Measurements from ENCODE around the gene ARVCF. TPM values are rescaled to one million over a fixed set of nuclear protein-coding genes. Genes with fewer than 3 reads are reported as not detected.

The ARVCF gene
- total and polyA plus RNA-seq, 2 of the 8 experiments (the other 6 are each of a cell fraction or from before 2014, with no cell fraction given), result 31.0 to 43.2 TPM

GRCh38 chr22:20063271-20064139, 46.9 kb upstream of the ARVCF start:
- Histone ChIP-seq H3K4me1 (replicated peaks in 1 of 4; ENCODE audit: control insufficient read depth in 3 of 4, insufficient read depth in 4 of 4, low read length in 3 of 4) (no peaks in the 10 kb centered on the region), H3K23me2 (ENCODE audit: low read depth, low read length) (0 out of 2 replicates have a peak, but pooled peaks cover 2% of the 10 kb centered on the region), H2BK5ac (ENCODE audit: low read depth, low read length) (no peak overlapping the region), H2AFZ (ENCODE audit: low read length) (no peak overlapping the region), H3K9me3 (ENCODE audit: insufficient read depth in 2 of 2, low read depth in 1 of 2, low read length in 1 of 2) (no peaks in the 10 kb centered on the region), H3K9ac (replicated peaks in 1 of 4; ENCODE audit: extremely low read depth in 1 of 4, low read depth in 3 of 4, low read length in 3 of 4) (no peak overlapping the region), H3K79me2 (ENCODE audit: control insufficient read depth in 1 of 2, insufficient read depth in 2 of 2, low read length in 2 of 2) (no peaks in the 10 kb centered on the region), H2BK15ac (ENCODE audit: low read length) (no peak overlapping the region), H3K4me2 (ENCODE audit: insufficient read depth in 1 of 2, low read depth in 2 of 2, low read length in 2 of 2) (no peak overlapping the region), H4K91ac (replicated peaks; ENCODE audit: insufficient read length, low read length) (no peak overlapping the region), H3K18ac (ENCODE audit: extremely low read depth, low read length) (no peak overlapping the region), H3K4me3 (ENCODE audit: extremely low read depth in 1 of 4, insufficient read depth in 2 of 4, low read depth in 3 of 4, low read length in 4 of 4) (no peak overlapping the region), H3K14ac (ENCODE audit: insufficient read length) (no peak overlapping the region), H3K4ac (replicated peaks; ENCODE audit: insufficient read length, low read depth, low read length) (no peak overlapping the region), H4K20me1 (replicated peaks in 1 of 2; ENCODE audit: control insufficient read depth in 1 of 2, insufficient read depth in 2 of 2, low read length in 2 of 2) (peaks cover 0 to 6% of the 10 kb centered on the region in 2 experiments), H2BK120ac (replicated peaks; ENCODE audit: low read depth, low read length) (no peak overlapping the region), H3K27me3 (replicated peaks in 1 of 4; ENCODE audit: control insufficient read depth in 3 of 4, extremely low read depth in 1 of 4, insufficient read depth in 3 of 4, low read length in 3 of 4) (no peaks in the 10 kb centered on the region; a peak in 1 of 7 replicates), H4K8ac (ENCODE audit: extremely low read depth, insufficient read depth, low read length) (no peak overlapping the region), H2AK5ac (ENCODE audit: low read depth, low read length) (no peak overlapping the region), H4K5ac (ENCODE audit: insufficient read length, low read depth, low read length) (no peak overlapping the region), H2BK12ac (ENCODE audit: low read depth, low read length) (no peak overlapping the region), H3K23ac (ENCODE audit: insufficient read length) (no peak overlapping the region), H3K56ac (replicated peaks; ENCODE audit: insufficient read length, low read depth, low read length) (no peak overlapping the region), H3K36me3 (ENCODE audit: control insufficient read depth in 2 of 4, insufficient read depth in 4 of 4, low read length in 3 of 4) (no peaks in the 10 kb centered on the region), H2BK20ac (ENCODE audit: low read length) (no peak overlapping the region), H3K79me1 (ENCODE audit: low read depth, low read length) (no peaks in the 10 kb centered on the region), H3K27ac (ENCODE audit: low read depth, low read length) (no peak overlapping the region)
- DNase-seq (ENCODE audit: low read depth in 1 of 2, low spot score in 2 of 2) (no peak), FAIRE-seq (no peak)
- POLR2A ChIA-PET (ENCODE audit: partially characterized antibody), result interaction anchor here (1.4 kb wide), 1 partner anchor 16 kb away, joined by 3 read pairs; the partner anchor contains the start of gene DGCR8
- 93% methylated on average over 24 of the region's 27 CpGs; no CpG with 5 or more reads in 1 of the 2 experiments for WGBS, 2 experiments (ENCODE audit: extremely low coverage in 1 of 2, insufficient coverage in 1 of 2, insufficient read length in 1 of 2, insufficient replicate concordance in 2 of 2, low coverage in 1 of 2, low lambda C conversion rate in 2 of 2, missing lambda C conversion rate in 1 of 2)
- CTCF ChIA-PET (ENCODE audit: partially characterized antibody), result interaction anchor here (0.8 kb wide), 1 partner anchor 110 kb away, joined by 3 read pairs; no protein-coding TSS in a partner anchor
- TF ChIP-seq CTCF (IDR thresholded peaks at IDR 0.05; ENCODE audit: control extremely low read depth in 1 of 3, insufficient read depth in 1 of 3, low read depth in 1 of 3, low read length in 3 of 3), result peak; percentile 7 to 33 (median 21); a peak in 3 of 4 replicates
- no peak for TF ChIP-seq SAP30 (IDR thresholded peaks at IDR 0.05; ENCODE audit: insufficient read depth, insufficient replicate concordance, low read length)
- TF ChIP-seq, protein P1, sequence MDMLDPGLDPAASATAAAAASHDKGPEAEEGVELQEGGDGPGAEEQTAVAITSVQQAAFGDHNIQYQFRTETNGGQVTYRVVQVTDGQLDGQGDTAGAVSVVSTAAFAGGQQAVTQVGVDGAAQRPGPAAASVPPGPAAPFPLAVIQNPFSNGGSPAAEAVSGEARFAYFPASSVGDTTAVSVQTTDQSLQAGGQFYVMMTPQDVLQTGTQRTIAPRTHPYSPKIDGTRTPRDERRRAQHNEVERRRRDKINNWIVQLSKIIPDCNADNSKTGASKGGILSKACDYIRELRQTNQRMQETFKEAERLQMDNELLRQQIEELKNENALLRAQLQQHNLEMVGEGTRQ (IDR thresholded peaks at IDR 0.05; ENCODE audit: low read length), result no peak
